Heart right ventricle (tissue), 16 donors: ENCODE measurements around the gene PNMA1. TPM values are rescaled to one million over a fixed set of nuclear protein-coding genes. Genes with fewer than 3 reads are reported as not detected.

Source experiments
- ATAC-seq, 8 donors: fragments of 200-7000 bp; cut with Tn5 transposase; one replicate each; pipeline ENCODE4 v1.9.1; 2020; ENCODE audit warnings: mild to moderate bottlenecking in 8 of 8, moderate library complexity in 8 of 8, moderate number of reproducible peaks in 1 of 8
- DNase-seq, 2 donors: peaks; one replicate each; pipeline ENCODE4 v3.0.0-alpha.2; 2020
- H3K27ac ChIP-seq, 10 donors: fragments of 200-600 bp; sonication (generic) in 2 of 10; one replicate each; pipeline versions ENCODE4 v1.5.0 to v1.8.0; 2020 to 2022; ENCODE audit warnings: mild to moderate bottlenecking in 3 of 10
- H3K27me3 ChIP-seq, 7 donors: fragments of 200-600 bp; one replicate each; pipeline ENCODE4 v1.8.0; 2021 to 2022; ENCODE audit warnings: mild to moderate bottlenecking in 2 of 7
- H3K36me3 ChIP-seq, 9 donors: fragments of 200-600 bp; sonication (generic) in 1 of 9; one replicate each; pipeline versions ENCODE4 v1.5.0 to v1.8.0; 2020 to 2022; ENCODE audit warnings: mild to moderate bottlenecking in 2 of 9
- H3K4me1 ChIP-seq, 9 donors: fragments of 200-600 bp; sonication (generic) in 1 of 9; one replicate each; pipeline versions ENCODE4 v1.5.0 to v1.8.0; 2020 to 2022; ENCODE audit warnings: mild to moderate bottlenecking in 4 of 9
- H3K4me3 ChIP-seq, 10 donors: fragments of 200-600 bp; sonication (generic) in 2 of 10; one replicate each; pipeline versions ENCODE4 v1.5.0 to v1.8.0; 2020 to 2022; ENCODE audit warnings: mild to moderate bottlenecking in 7 of 10, moderate library complexity in 2 of 10
- H3K9me3 ChIP-seq, 11 donors: fragments of 200-600 bp in 10 of 11; sonication (generic) in 2 of 11; one replicate each; pipeline versions ENCODE4 v1.5.0 to v1.8.0; 2013 to 2022; ENCODE audit warnings: mild to moderate bottlenecking in 2 of 11, control low read depth in 1 of 11, moderate library complexity in 1 of 11
- CTCF ChIP-seq, 9 donors: fragments of 200-600 bp; sonication (generic) in 2 of 9; IDR thresholded peaks; one replicate each; pipeline versions ENCODE4 v1.5.0 to v1.8.0; 2021 to 2022; ENCODE audit warnings: antibody characterized with exemption in 9 of 9, mild to moderate bottlenecking in 5 of 9, moderate library complexity in 1 of 9
- WGBS, 2 donors: extraction: QIAGEN DNeasy Blood & Tissue Kit; methylation state at CpG; one replicate each; pipeline ENCODE4 v1.1.7; 2013; ENCODE audit warnings: inconsistent platforms in 1 of 2; 5-methylcytosine and 5-hydroxymethylcytosine counted together
- intact Hi-C, 10 donors: fragments of 100-400 bp; cut with DNase I; formaldehyde crosslinking; loops; one replicate each; pipeline versions ENCODE4 v1.11.1 to v1.14.2; 2022
- polyA plus RNA-seq, 2 donors: library from polyadenylated mRNA; stranded (reverse); fragments of 200-250 nt; gene quantifications; one replicate each; pipeline ENCODE4 v1.2.3, GENCODE V29; 2013
- total RNA-seq, 10 donors: library from RNA; stranded (reverse); fragmentation: NEBNext Ultra II Directional in 3 of 10; extraction: Animal tissue kit (Norgen Biotek cat#: 25700) in 3 of 10; gene quantifications; one replicate each; pipeline versions ENCODE4 v1.2.1 to v1.2.4, GENCODE V29; 2021 to 2023
- donor health status: Arrhythmogenic right ventricular cardiomyopathy.
- donor health status: ischemic (EF 13 %, LVEDD 7.1; RV severe dilation, severe dysfunction).
- donor health status: healthy with polysubstance abuse.
- donor health status: DM: no; HTN: yes; CAD: no.
- donor health status: DM: no; HTN: no; CAD: no.
- donor health status: ischemic (EF 25% LVEDD 6.9; RV normal size, moderate dysfunction).
- donor health status: ischemic (EF 25% LVEDD 5.7; RV mildly dilated, moderate dysfunction).
- donor health status: healthy.
- donor health status: DM: yes; HTN: yes; CAD: no.
- donor health status: Ischemic cardiomyopathy.
- donor health status: ischemic (EF 35%, LVEDD 5.7; RV mildly dilated, moderate dysfunction).
- donor health status: nonischemic (EF 11% LVEDD 7.7; RV severe dilation, severe dysfunction).
- donor health status: DM: yes; HTN: yes; CAD: no.
- donor health status: PGD.
- donor health status: ischemic (EF 29% LVEDD 5.4; RV normal size, mild dysfunction).
- donor health status: nonischemic (EF 23%, LVEDD 6.1; RV moderate dilation, normal function).

PNMA1 gene
- total and polyA plus RNA-seq, 12 donors = 6.6 to 30.8 (median 23.1) TPM

DNA sequence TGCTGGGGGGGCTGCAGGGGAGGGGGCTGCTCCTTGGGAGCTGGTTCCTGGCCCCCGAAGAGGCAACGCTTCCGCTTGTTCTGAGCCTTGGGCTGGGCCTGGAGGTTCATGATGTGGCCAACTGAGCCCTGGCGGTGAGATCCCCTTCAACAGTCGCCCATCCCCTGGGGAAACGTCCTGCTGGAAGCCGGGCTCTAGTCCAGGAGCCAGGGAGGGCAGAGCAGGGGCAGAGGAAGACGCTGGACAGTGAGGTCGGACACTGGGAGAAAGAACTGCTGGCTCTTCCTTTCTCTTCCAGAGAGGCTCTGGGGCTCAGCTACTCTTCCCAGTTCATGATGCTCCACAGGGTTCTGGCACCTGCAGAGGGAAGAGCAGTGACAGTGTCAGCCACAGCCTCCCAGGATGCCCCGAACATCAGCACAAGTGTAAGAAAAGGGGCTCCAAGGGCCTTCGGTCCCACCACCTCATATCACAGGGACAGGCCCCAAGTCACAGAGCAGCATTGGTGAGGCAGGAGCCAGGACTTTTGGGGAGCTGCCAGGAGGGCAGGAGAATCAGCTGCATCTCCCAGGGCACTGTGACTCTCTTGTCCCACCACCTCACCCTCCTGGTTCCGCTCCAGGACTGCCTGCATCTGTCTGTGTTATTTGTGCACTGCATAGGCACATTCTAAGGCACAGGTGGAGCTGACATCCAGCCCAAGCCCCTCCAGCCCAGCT is 25.9 kb upstream of the PNMA1 start:
- WGBS, 2 donors = 43 to 57% methylated on average over 12 of the region's 12 CpGs
- Histone ChIP-seq H3K27me3 (no peaks in the 10 kb centered on the region), H3K4me3 (peak overlapping the region in 1 of 10 donors; percentile 27), H3K36me3 (peaks cover 0 to 50% (median 42%) of the 10 kb centered on the region in 9 donors), H3K4me1 (peaks cover 61 to 72% (median 67%) of the 10 kb centered on the region in 9 donors), H3K9me3 (no peaks in the 10 kb centered on the region), H3K27ac (peak overlapping the region; percentile 26 to 89 (median 85))
- ATAC-seq (no peak), DNase-seq (no peak)
- intact Hi-C loops = loop anchor here in 4 of 10 donors (2.0 to 10.0 kb wide), 3 partner anchors 15 to 82 kb away; no protein-coding TSS in a partner anchor
- no peak for TF ChIP-seq CTCF (IDR thresholded peaks at IDR 0.05)

DNA sequence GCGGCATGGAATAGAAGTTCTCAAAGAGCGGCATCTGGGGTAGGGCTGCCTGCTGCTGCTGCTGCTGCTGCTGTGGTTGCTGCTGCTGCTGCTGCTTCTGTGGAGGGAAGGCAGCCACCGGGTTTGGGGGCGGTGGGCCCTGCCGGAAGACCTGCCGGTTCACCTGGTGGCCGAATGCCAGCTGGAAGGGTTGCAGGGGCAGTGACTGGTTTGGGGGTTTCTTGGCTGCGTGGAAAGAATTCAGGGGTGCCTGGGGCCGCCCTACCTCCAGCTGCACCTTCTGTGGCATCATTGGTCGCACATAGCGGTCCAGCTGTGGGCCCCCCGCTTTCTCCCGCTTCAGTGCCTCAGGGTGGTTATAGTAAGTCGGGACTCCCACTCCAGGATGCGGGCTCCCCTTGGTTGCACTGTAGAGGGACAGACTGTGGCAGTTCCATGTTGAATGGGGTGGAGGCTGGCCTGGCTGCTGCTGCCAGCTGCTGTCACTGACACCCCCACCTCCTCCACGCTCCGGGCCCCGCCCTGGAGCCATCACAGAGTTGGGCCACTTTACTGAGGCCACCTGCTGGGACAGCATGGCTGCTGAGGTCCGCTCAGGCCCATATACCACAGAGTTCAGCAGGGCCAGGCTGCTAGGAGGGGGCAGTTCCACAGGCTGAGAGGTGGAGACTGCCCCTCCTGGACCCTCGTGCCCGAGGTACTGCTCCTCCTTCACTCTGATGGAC is 25.2 kb upstream of the PNMA1 start:
- intact Hi-C loops = loop anchor here in 2 of 10 donors (10.0 kb wide), 1 partner anchor 45 kb away; no protein-coding TSS in a partner anchor
- peaks cover 54 to 65% (median 60%) of the 10 kb centered on the region in 9 donors for H3K4me1 ChIP-seq
- H3K27ac ChIP-seq = peak overlapping the region; percentile 26 to 89 (median 85)
- H3K36me3 ChIP-seq = peaks cover 0 to 58% (median 49%) of the 10 kb centered on the region in 9 donors
- H3K4me3 ChIP-seq = no peak overlapping the region
- 86% methylated on average over 21 of the region's 21 CpGs for WGBS, 2 donors
- ATAC-seq (no peak), DNase-seq (no peak)
- no peaks in the 10 kb centered on the region for H3K9me3 ChIP-seq
- TF ChIP-seq CTCF (IDR thresholded peaks at IDR 0.05) = no peak
- H3K27me3 ChIP-seq = no peaks in the 10 kb centered on the region

DNA sequence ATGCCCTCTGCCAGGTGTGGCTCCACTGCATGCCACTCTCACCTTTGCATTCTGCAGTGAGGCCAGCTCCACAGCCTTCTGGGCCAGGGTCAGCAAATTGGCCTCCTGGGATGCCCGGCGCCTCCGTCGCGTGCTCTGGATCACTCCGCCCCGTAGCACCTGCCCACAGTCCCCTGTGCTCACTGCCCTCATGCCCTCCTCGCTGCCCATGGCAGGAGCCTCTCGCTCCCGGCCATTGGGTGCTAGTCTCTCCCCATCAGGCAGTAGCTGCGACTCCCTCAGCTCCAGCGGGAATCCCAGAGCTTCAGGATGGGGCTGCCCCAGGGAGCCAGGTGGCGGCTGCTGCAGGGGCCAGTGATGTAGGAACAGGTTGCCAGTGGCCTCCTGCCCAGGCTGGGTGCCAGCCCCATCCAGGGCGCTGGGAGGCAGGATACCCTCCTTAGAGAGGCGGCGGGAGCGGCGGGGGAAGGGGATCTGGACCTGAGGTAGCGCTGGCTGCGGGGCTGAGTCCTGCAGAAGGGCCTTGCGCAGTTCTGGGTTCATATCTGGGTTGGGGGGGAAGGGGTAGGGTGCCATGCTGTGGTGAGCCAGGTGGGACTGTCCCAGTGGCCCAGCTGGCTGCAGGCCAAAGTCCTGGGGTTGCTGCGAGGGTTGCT is 24.5 kb upstream of the PNMA1 start:
- DNase-seq (no peak), ATAC-seq (no peak)
- peaks cover 47 to 58% (median 53%) of the 10 kb centered on the region in 9 donors for H3K4me1 ChIP-seq
- intact Hi-C loops = loop anchor here in 2 of 10 donors (10.0 kb wide), 1 partner anchor 46 kb away; no protein-coding TSS in a partner anchor
- peak overlapping the region in 7 of 10 donors; percentile 65 to 89 (median 85) for H3K27ac ChIP-seq
- H3K36me3 ChIP-seq = peaks cover 0 to 65% (median 52%) of the 10 kb centered on the region in 9 donors
- WGBS, 2 donors = 94 to 96% methylated on average over 22 of the region's 22 CpGs
- no peaks in the 10 kb centered on the region for H3K9me3 ChIP-seq
- no peak for TF ChIP-seq CTCF (IDR thresholded peaks at IDR 0.05)
- no peak overlapping the region for H3K4me3 ChIP-seq
- no peaks in the 10 kb centered on the region for H3K27me3 ChIP-seq

DNA sequence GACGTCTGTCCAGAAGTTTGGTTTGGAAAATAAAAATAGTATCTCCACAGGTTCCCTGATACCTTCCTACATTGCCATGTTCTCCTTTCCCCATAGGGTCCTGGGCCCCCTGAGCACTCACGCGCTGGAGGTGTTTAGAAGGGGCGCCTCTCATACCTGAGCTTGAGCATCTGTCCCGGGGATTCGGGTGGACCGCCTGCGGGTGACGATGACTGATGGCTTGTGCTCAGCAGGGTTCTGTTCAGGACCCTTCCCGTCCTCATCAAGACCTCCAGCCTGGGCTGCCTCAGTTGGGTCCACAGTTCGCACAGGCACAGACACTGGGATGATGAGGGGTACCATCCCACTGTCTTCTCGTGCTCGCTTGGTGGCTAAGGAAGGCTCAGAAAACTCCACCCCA is 22.7 kb upstream of the PNMA1 start:
- H3K4me3 ChIP-seq = no peak overlapping the region
- intact Hi-C loops = loop anchor here in 2 of 10 donors (10.0 kb wide), 1 partner anchor 48 kb away; no protein-coding TSS in a partner anchor
- peaks cover 32 to 44% (median 35%) of the 10 kb centered on the region in 9 donors for H3K4me1 ChIP-seq
- WGBS, 2 donors = 86 to 89% methylated on average over 13 of the region's 13 CpGs
- TF ChIP-seq CTCF (IDR thresholded peaks at IDR 0.05) = no peak
- ATAC-seq (no peak), DNase-seq (no peak)
- H3K9me3 ChIP-seq = no peaks in the 10 kb centered on the region
- H3K36me3 ChIP-seq = peaks cover 0 to 80% (median 54%) of the 10 kb centered on the region in 9 donors
- no peak overlapping the region for H3K27ac ChIP-seq
- no peaks in the 10 kb centered on the region for H3K27me3 ChIP-seq
